Tibial nerve (tissue), 4 donors: ENCODE measurements around the gene LRRC42.

Source experiments
- CTCF ChIP-seq, 5 experiments: fragments of 200-600 bp in 3 of 5; fragments of 450-650 bp in 2 of 5; sonication (generic) in 3 of 5; IDR thresholded peaks; one replicate each; pipeline ENCODE4 v1.5.1; 2016 to 2019; ENCODE audit warnings: antibody characterized with exemption in 5 of 5, mild to moderate bottlenecking in 3 of 5, moderate library complexity in 2 of 5
- EP300 ChIP-seq, 2 donors: sonication (generic); formaldehyde crosslinking; IDR thresholded peaks; one replicate each; pipeline ENCODE4 v1.6.1; 2017; ENCODE audit warnings: antibody characterized with exemption in 2 of 2, mild to moderate bottlenecking in 1 of 2
- POLR2A ChIP-seq, 2 donors: fragments of 450-650 bp; IDR thresholded peaks; one replicate each; pipeline ENCODE4 v1.6.1; 2017; ENCODE audit warnings: antibody characterized with exemption in 2 of 2, mild to moderate bottlenecking in 2 of 2, moderate library complexity in 2 of 2

- no peak for TF ChIP-seq CTCF (IDR thresholded peaks at IDR 0.05)
- no peak for TF ChIP-seq POLR2A (IDR thresholded peaks at IDR 0.05)
- TF ChIP-seq EP300 (IDR thresholded peaks at IDR 0.05): no peak
These were observed 1.0 kb upstream of the LRRC42 start for GRCh38 chr1:53945183-53945432.
